H1 (cell line): Measurements from ENCODE around the gene GDF2. TPM values are rescaled to one million over a fixed set of nuclear protein-coding genes. Genes with fewer than 3 reads are reported as not detected.
A peak's percentile ranks its signal among the peaks of the same experiment; 100 is the strongest.

Experiments
- CTCF ChIA-PET: fragments of 300-600 bp; sonication (Branson Sonifier 250); formaldehyde crosslinking; loops from one replicate; lab custom pipeline; 2021; ENCODE audit not compliant: partially characterized antibody; lab: Charles Lee
- POLR2A ChIA-PET: fragments of 300-600 bp; sonication (Branson Sonifier 250); formaldehyde crosslinking; loops from one replicate; lab custom pipeline; 2021; ENCODE audit warnings: inconsistent platforms; ENCODE audit not compliant: partially characterized antibody; lab: Charles Lee
- DNase-seq, 2 experiments: peaks; one replicate each; pipeline versions ENCODE4 v3.0.0 to v3.0.0-alpha.2; 2010 to 2022; ENCODE audit warnings: low spot score in 2 of 2, low read depth in 1 of 2, mixed read lengths in 1 of 2
- FAIRE-seq: peaks from 2 replicates; lab custom pipeline; 2011; peaks lifted over from hg19 to GRCh38; lab: Jason Lieb, UNC
- H2AFZ ChIP-seq: 2 replicates; pipeline ENCODE4 v1.8.1; 2012; ENCODE audit warnings: low read length, inconsistent platforms
- H2AK5ac ChIP-seq: 2 replicates; pipeline ENCODE4 v1.6.1; 2013; ENCODE audit warnings: low read depth, low read length
- H2BK120ac ChIP-seq: replicated peaks from 2 replicates; pipeline ENCODE3; 2013; ENCODE audit warnings: low read depth, low read length, inconsistent platforms
- H2BK12ac ChIP-seq: 2 replicates; pipeline ENCODE4 v1.6.1; 2013; ENCODE audit warnings: low read depth, low read length
- H2BK15ac ChIP-seq: 2 replicates; pipeline ENCODE4 v1.6.1; 2013; ENCODE audit warnings: low read length
- H2BK20ac ChIP-seq: 2 replicates; pipeline ENCODE4 v1.6.1; 2013; ENCODE audit warnings: low read length
- H2BK5ac ChIP-seq: 2 replicates; pipeline ENCODE4 v1.6.1; 2013; ENCODE audit warnings: low read depth, low read length
- H3K14ac ChIP-seq: 2 replicates; pipeline ENCODE4 v1.6.1; 2013; ENCODE audit warnings: inconsistent platforms; ENCODE audit not compliant: insufficient read length
- H3K18ac ChIP-seq: 2 replicates; pipeline ENCODE4 v1.6.1; 2013; ENCODE audit warnings: low read length; ENCODE audit errors: extremely low read depth
- H3K23ac ChIP-seq: 2 replicates; pipeline ENCODE4 v1.6.1; 2013; ENCODE audit warnings: inconsistent platforms; ENCODE audit not compliant: insufficient read length
- H3K23me2 ChIP-seq: 2 replicates; pipeline ENCODE4 v1.6.1; 2013; ENCODE audit warnings: low read depth, low read length
- H3K27ac ChIP-seq: 2 replicates; pipeline ENCODE4 v1.6.1; 2011; ENCODE audit warnings: low read depth, low read length, inconsistent platforms
- H3K27me3 ChIP-seq, 4 experiments: replicated peaks in 1 of 4; 1 replicate in 1 of 4; 2 replicates in 3 of 4; pipeline versions ENCODE4 v1.6.1 to v1.8.1; 2011 to 2013; ENCODE audit warnings: low read length in 3 of 4, mild to moderate bottlenecking in 3 of 4, inconsistent platforms in 2 of 4, mixed read lengths in 2 of 4, moderate library complexity in 1 of 4; ENCODE audit not compliant: control insufficient read depth in 3 of 4, insufficient read depth in 3 of 4; ENCODE audit errors: extremely low read depth in 1 of 4
- H3K36me3 ChIP-seq, 4 experiments: 2 replicates each; pipeline versions ENCODE4 v1.6.1 to v1.8.1; 2011 to 2013; ENCODE audit warnings: mild to moderate bottlenecking in 4 of 4, low read length in 3 of 4, moderate library complexity in 2 of 4, control low read depth in 1 of 4, inconsistent platforms in 1 of 4; ENCODE audit not compliant: insufficient read depth in 4 of 4, control insufficient read depth in 2 of 4
- H3K4ac ChIP-seq: replicated peaks from 2 replicates; pipeline ENCODE3; 2013; ENCODE audit warnings: low read length, low read depth, mixed read lengths, inconsistent platforms; ENCODE audit not compliant: insufficient read length
- H3K4me1 ChIP-seq, 4 experiments: replicated peaks in 1 of 4; 1 replicate in 1 of 4; 2 replicates in 3 of 4; pipeline versions ENCODE4 v1.6.1 to v1.8.1; 2011 to 2013; ENCODE audit warnings: low read length in 3 of 4, inconsistent platforms in 2 of 4, mixed read lengths in 1 of 4; ENCODE audit not compliant: insufficient read depth in 4 of 4, control insufficient read depth in 3 of 4
- H3K4me2 ChIP-seq, 2 experiments: 2 replicates each; pipeline versions ENCODE4 v1.6.1 to v1.8.1; 2011 to 2013; ENCODE audit warnings: low read depth in 2 of 2, low read length in 2 of 2, control low read depth in 1 of 2, inconsistent platforms in 1 of 2, mild to moderate bottlenecking in 1 of 2; ENCODE audit not compliant: insufficient read depth in 1 of 2
- H3K4me3 ChIP-seq, 4 experiments: fragments of 200-600, 300-600 bp in 1 of 4; sonication (generic), shearing (Covaris generic), sonication (Bioruptor Twin) in 1 of 4; 2 replicates each; pipeline versions ENCODE4 v1.5.1 to v1.8.1; 2011 to 2016; ENCODE audit warnings: low read length in 4 of 4, low read depth in 3 of 4, control low read depth in 2 of 4, inconsistent platforms in 2 of 4, mild to moderate bottlenecking in 2 of 4, mixed read lengths in 1 of 4, moderate library complexity in 1 of 4; ENCODE audit not compliant: insufficient read depth in 2 of 4; ENCODE audit errors: extremely low read depth in 1 of 4
- H3K56ac ChIP-seq: replicated peaks from 2 replicates; pipeline ENCODE3; 2013; ENCODE audit warnings: low read depth, mild to moderate bottlenecking, mixed read lengths, low read length, inconsistent platforms; ENCODE audit not compliant: insufficient read length
- H3K79me1 ChIP-seq: 2 replicates; pipeline ENCODE4 v1.6.1; 2013; ENCODE audit warnings: low read depth, low read length, control low read depth
- H3K79me2 ChIP-seq, 2 experiments: 2 replicates each; pipeline versions ENCODE4 v1.6.1 to v1.8.1; 2012 to 2013; ENCODE audit warnings: low read length in 2 of 2, mild to moderate bottlenecking in 2 of 2, inconsistent platforms in 1 of 2; ENCODE audit not compliant: insufficient read depth in 2 of 2, control insufficient read depth in 1 of 2
- H3K9ac ChIP-seq, 4 experiments: replicated peaks in 1 of 4; 1 replicate in 1 of 4; 2 replicates in 3 of 4; pipeline versions ENCODE4 v1.6.1 to v1.8.1; 2011 to 2013; ENCODE audit warnings: low read depth in 3 of 4, low read length in 3 of 4, control low read depth in 2 of 4, mild to moderate bottlenecking in 2 of 4, moderate library complexity in 2 of 4, inconsistent platforms in 1 of 4; ENCODE audit errors: extremely low read depth in 1 of 4
- H3K9me3 ChIP-seq, 2 experiments: 2 replicates each; pipeline versions ENCODE4 v1.6.1 to v1.8.1; 2012 to 2013; ENCODE audit warnings: mild to moderate bottlenecking in 2 of 2, moderate library complexity in 2 of 2, control low read depth in 1 of 2, inconsistent platforms in 1 of 2, low read depth in 1 of 2, low read length in 1 of 2, mixed read lengths in 1 of 2; ENCODE audit not compliant: insufficient read depth in 2 of 2
- H4K20me1 ChIP-seq, 2 experiments: replicated peaks in 1 of 2; 2 replicates each; pipeline versions ENCODE3 to v1.8.1; 2011 to 2013; ENCODE audit warnings: inconsistent platforms in 2 of 2, low read length in 2 of 2, mild to moderate bottlenecking in 1 of 2; ENCODE audit not compliant: insufficient read depth in 2 of 2, control insufficient read depth in 1 of 2
- H4K5ac ChIP-seq: 2 replicates; pipeline ENCODE4 v1.6.1; 2013; ENCODE audit warnings: low read length, low read depth, mixed read lengths, inconsistent platforms; ENCODE audit not compliant: insufficient read length
- H4K8ac ChIP-seq: 2 replicates; pipeline ENCODE4 v1.8.0; 2013; ENCODE audit warnings: mild to moderate bottlenecking, moderate library complexity, low read length, inconsistent platforms; ENCODE audit not compliant: insufficient read depth; ENCODE audit errors: extremely low read depth
- H4K91ac ChIP-seq: replicated peaks from 2 replicates; pipeline ENCODE3; 2013; ENCODE audit warnings: low read length, mixed read lengths, inconsistent platforms; ENCODE audit not compliant: insufficient read length
- CBX5 ChIP-seq: fragments of 300-800, 300-1000 bp; sonication (generic); IDR thresholded peaks from 2 replicates; pipeline ENCODE4 v1.7.1; 2016; ENCODE audit warnings: antibody characterized with exemption, low read length, low read depth
- FOSL1 ChIP-seq: IDR thresholded peaks from 2 replicates; pipeline ENCODE4 v1.6.1; 2011; ENCODE audit warnings: mild to moderate bottlenecking, low read depth, low read length, moderate library complexity; ENCODE audit not compliant: insufficient read depth
- JUN ChIP-seq: IDR thresholded peaks from 2 replicates; pipeline ENCODE4 v1.6.1; 2011; ENCODE audit warnings: low read depth, mild to moderate bottlenecking, improper control_type of control experiment, low read length
- PHF8 ChIP-seq: fragments of 200-600 bp; sonication (generic); conservative IDR thresholded peaks from 2 replicates; pipeline ENCODE4 v1.7.1; 2012; ENCODE audit warnings: low read depth, mild to moderate bottlenecking, inconsistent platforms, low read length, moderate library complexity
- POLR2AphosphoS5 ChIP-seq: IDR thresholded peaks from 2 replicates; pipeline ENCODE4 v1.6.1; 2011; ENCODE audit warnings: low read depth, low read length
- SP2 ChIP-seq: IDR thresholded peaks from 2 replicates; pipeline ENCODE4 v1.6.1; 2012; ENCODE audit warnings: mild to moderate bottlenecking, low read length, inconsistent platforms
- TCF12 ChIP-seq: IDR thresholded peaks from 2 replicates; pipeline ENCODE4 v1.6.1; 2011; ENCODE audit warnings: low read depth, mild to moderate bottlenecking, low read length
- WGBS, 2 experiments: shearing (Covaris generic) in 1 of 2; methylation state at CpG; one replicate each; pipeline versions ENCODE4 v1.1.6 to v1.1.7; 2013 to 2015; ENCODE audit warnings: low lambda C conversion rate in 2 of 2, mixed read lengths in 2 of 2, inconsistent platforms in 1 of 2, low coverage in 1 of 2, missing lambda C conversion rate in 1 of 2; ENCODE audit not compliant: insufficient replicate concordance in 2 of 2, insufficient coverage in 1 of 2, insufficient read length in 1 of 2; ENCODE audit errors: extremely low coverage in 1 of 2, missing lambda C conversion rate in 1 of 2; 5-methylcytosine and 5-hydroxymethylcytosine counted together
- polyA plus RNA-seq, 7 experiments: library from polyadenylated mRNA; depleted of rRNA in 3 of 7; stranded (reverse) in 5 of 7; unstranded in 2 of 7; fragments of >200 nt in 5 of 7; fragments of 200-250 nt in 2 of 7; gene quantifications; 1 replicate in 5 of 7; 2 replicates in 1 of 7; 4 replicates in 1 of 7; pipeline versions ENCODE4 v1.2.1 to v1.2.3, GENCODE V29; 2011 to 2013; ENCODE audit warnings: missing spikeins in 2 of 7, mixed read lengths in 2 of 7
- total RNA-seq: library from RNA; stranded (reverse); fragmentation: NEBNext Ultra II Directional; extraction: Animal tissue kit (Norgen Biotek cat#: 25700); gene quantifications from 2 replicates; pipeline ENCODE4 v1.2.1, GENCODE V29; 2021
- TF ChIP-seq, protein P1 (sequence below), 3 experiments: IDR thresholded peaks; 1 replicate in 2 of 3; 2 replicates in 1 of 3; pipeline versions ENCODE4 v1.5.1 to v1.6.1; 2011; ENCODE audit warnings: low read length in 3 of 3, mild to moderate bottlenecking in 3 of 3, inconsistent platforms in 2 of 3, low read depth in 1 of 3, moderate library complexity in 1 of 3; ENCODE audit not compliant: insufficient read depth in 1 of 3; ENCODE audit errors: control extremely low read depth in 1 of 3
- TF ChIP-seq, protein P2 (sequence below): IDR thresholded peaks from 2 replicates; pipeline ENCODE4 v1.6.1; 2012; ENCODE audit warnings: inconsistent platforms

The GDF2 gene
- total and polyA plus RNA-seq, 2 of the 8 experiments (the other 6 are each of a cell fraction or from before 2014, with no cell fraction given) = not detected

DNA sequence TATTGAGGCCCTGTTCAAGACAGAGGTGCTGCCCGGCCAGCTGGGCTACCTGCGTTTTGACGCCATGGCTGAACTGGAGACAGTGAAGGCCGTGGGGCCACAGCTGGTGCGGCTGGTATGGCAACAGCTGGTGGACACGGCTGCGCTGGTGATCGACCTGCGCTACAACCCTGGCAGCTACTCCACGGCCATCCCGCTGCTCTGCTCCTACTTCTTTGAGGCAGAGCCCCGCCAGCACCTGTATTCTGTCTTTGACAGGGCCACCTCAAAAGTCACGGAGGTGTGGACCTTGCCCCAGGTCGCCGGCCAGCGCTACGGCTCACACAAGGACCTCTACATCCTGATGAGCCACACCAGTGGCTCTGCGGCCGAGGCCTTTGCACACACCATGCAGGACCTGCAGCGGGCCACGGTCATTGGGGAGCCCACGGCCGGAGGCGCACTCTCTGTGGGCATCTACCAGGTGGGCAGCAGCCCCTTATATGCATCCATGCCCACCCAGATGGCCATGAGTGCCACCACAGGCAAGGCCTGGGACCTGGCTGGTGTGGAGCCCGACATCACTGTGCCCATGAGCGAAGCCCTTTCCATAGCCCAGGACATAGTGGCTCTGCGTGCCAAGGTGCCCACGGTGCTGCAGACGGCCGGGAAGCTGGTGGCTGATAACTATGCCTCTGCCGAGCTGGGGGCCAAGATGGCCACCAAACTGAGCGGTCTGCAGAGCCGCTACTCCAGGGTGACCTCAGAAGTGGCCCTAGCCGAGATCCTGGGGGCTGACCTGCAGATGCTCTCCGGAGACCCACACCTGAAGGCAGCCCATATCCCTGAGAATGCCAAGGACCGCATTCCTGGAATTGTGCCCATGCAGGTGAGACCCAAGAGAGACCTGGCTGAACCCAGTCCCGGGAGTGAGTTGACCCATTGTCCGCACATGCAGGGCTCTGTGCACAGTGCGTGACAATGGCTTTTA lies 28.7 kb downstream of the GDF2 start:
- H2BK5ac ChIP-seq = no peak overlapping the region
- no peak overlapping the region for H4K5ac ChIP-seq
- FAIRE-seq (no peak), DNase-seq (no peak)
- no peak overlapping the region for H3K56ac ChIP-seq
- H3K9ac ChIP-seq = no peak overlapping the region
- no peaks in the 10 kb centered on the region for H3K79me1 ChIP-seq
- H3K18ac ChIP-seq = no peak overlapping the region
- H2AFZ ChIP-seq = no peak overlapping the region
- peak overlapping the region; percentile 63; the same call in 1 of the 2 replicates for H4K8ac ChIP-seq
- H3K4me2 ChIP-seq = no peak overlapping the region
- H3K4ac ChIP-seq = no peak overlapping the region
- no peak overlapping the region for H3K27ac ChIP-seq
- H3K14ac ChIP-seq = no peak overlapping the region
- no peak overlapping the region for H2BK12ac ChIP-seq
- H3K23ac ChIP-seq = no peak overlapping the region
- no peaks in the 10 kb centered on the region for H3K79me2 ChIP-seq
- H2BK20ac ChIP-seq = no peak overlapping the region
- no peaks in the 10 kb centered on the region; a peak in 1 of 7 replicates for H3K27me3 ChIP-seq
- no peak overlapping the region for H4K91ac ChIP-seq
- 91% methylated on average over 39 of the region's 39 CpGs; no CpG with 5 or more reads in 1 of the 2 experiments for WGBS, 2 experiments
- ChIA-PET POLR2A (no interaction called here), CTCF (interaction anchor here (0.6 to 14.6 kb wide), 6 partner anchors 10 to 39 kb away, joined by 3 to 132 read pairs (median 4); no protein-coding TSS in a partner anchor)
- H2BK120ac ChIP-seq = no peak overlapping the region
- H2AK5ac ChIP-seq = no peak overlapping the region
- H3K9me3 ChIP-seq = no peaks in the 10 kb centered on the region
- H3K4me1 ChIP-seq = no peaks in the 10 kb centered on the region; a peak in 2 of 7 replicates
- no peaks in the 10 kb centered on the region for H3K23me2 ChIP-seq
- no peaks in the 10 kb centered on the region for H3K36me3 ChIP-seq
- no peaks in the 10 kb centered on the region for H4K20me1 ChIP-seq
- no peak overlapping the region for H3K4me3 ChIP-seq
- no peak overlapping the region for H2BK15ac ChIP-seq
- TF ChIP-seq POLR2AphosphoS5 (no peak), CBX5 (no peak), SP2 (no peak), FOSL1 (no peak), TCF12 (no peak), PHF8 (no peak), JUN (no peak)
- TF ChIP-seq, protein P1, sequence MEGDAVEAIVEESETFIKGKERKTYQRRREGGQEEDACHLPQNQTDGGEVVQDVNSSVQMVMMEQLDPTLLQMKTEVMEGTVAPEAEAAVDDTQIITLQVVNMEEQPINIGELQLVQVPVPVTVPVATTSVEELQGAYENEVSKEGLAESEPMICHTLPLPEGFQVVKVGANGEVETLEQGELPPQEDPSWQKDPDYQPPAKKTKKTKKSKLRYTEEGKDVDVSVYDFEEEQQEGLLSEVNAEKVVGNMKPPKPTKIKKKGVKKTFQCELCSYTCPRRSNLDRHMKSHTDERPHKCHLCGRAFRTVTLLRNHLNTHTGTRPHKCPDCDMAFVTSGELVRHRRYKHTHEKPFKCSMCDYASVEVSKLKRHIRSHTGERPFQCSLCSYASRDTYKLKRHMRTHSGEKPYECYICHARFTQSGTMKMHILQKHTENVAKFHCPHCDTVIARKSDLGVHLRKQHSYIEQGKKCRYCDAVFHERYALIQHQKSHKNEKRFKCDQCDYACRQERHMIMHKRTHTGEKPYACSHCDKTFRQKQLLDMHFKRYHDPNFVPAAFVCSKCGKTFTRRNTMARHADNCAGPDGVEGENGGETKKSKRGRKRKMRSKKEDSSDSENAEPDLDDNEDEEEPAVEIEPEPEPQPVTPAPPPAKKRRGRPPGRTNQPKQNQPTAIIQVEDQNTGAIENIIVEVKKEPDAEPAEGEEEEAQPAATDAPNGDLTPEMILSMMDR (IDR thresholded peaks at IDR 0.05; ENCODE audit: control extremely low read depth in 1 of 3, insufficient read depth in 1 of 3, low read depth in 1 of 3, low read length in 3 of 3) = no peak
- TF ChIP-seq, protein P2, sequence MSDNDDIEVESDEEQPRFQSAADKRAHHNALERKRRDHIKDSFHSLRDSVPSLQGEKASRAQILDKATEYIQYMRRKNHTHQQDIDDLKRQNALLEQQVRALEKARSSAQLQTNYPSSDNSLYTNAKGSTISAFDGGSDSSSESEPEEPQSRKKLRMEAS = no peak
